Measurements from ENCODE around the gene IGSF23. TPM values are rescaled to one million over a fixed set of nuclear protein-coding genes. Genes with fewer than 3 reads are reported as not detected.
"Not testable (repeated sequence)": the region's sequence is repeated elsewhere in the genome, so short reads cannot be mapped to it uniquely, and the experiment has no call there.

IGSF23 gene
- total RNA-seq, 2 donors from 2014 or later: not detected

DNA sequence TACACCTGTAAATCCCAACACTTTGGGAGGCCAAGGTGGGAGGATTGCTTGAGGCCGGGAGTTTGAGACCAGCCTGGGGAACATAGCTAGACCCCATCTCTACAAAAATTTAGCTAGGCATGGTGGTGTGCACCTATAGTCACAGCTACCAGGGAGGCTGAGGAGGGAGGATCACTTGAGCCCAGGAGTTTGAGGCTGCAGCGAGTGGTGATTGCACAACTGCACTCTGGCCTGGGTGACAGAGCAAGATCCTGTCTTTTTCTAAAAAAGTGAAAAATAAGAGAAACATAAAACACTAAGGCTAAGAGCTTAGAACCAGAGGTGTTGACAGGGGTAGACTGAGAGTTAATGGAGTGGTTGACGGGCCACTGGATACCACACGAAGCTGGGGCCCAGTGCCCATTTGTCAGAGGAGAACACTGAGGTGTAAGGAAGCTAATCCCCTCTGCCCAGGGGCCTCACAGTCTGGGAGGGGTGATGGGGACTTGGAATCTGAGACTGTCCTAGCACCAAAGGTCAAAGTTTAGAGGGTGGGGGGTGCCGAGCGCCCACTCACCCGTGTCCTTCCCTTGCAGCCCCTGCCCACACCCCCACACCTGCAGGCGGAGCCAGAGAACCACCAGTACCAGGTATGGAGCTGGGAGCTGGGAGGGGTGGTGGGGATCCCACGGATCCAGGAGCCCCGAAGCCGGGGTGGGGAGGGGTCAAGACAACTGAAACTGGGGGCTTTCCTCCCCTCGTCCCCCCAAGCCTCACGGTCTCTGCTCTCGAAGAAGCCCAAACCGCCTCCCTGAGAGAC lies 68.8 kb downstream of the IGSF23 start:
- TF ChIP-seq, protein P1, sequence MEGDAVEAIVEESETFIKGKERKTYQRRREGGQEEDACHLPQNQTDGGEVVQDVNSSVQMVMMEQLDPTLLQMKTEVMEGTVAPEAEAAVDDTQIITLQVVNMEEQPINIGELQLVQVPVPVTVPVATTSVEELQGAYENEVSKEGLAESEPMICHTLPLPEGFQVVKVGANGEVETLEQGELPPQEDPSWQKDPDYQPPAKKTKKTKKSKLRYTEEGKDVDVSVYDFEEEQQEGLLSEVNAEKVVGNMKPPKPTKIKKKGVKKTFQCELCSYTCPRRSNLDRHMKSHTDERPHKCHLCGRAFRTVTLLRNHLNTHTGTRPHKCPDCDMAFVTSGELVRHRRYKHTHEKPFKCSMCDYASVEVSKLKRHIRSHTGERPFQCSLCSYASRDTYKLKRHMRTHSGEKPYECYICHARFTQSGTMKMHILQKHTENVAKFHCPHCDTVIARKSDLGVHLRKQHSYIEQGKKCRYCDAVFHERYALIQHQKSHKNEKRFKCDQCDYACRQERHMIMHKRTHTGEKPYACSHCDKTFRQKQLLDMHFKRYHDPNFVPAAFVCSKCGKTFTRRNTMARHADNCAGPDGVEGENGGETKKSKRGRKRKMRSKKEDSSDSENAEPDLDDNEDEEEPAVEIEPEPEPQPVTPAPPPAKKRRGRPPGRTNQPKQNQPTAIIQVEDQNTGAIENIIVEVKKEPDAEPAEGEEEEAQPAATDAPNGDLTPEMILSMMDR (conservative IDR thresholded peaks at IDR 0.05): no peak
- H3K4me1 ChIP-seq (ENCODE audit: control insufficient read depth, insufficient read depth, low read length): no peaks in the 10 kb centered on the region
- H3K4me3 ChIP-seq (ENCODE audit: low read length): no peak overlapping the region
- no peaks in the 10 kb centered on the region for H3K27me3 Mint-ChIP-seq (ENCODE audit: insufficient read depth)
- 88 to 100% methylated on average over 1 to 12 of the region's 15 CpGs for WGBS, 2 experiments (ENCODE audit: insufficient coverage in 1 of 2, insufficient read length in 1 of 2)
- H3K36me3 ChIP-seq (ENCODE audit: control insufficient read depth, insufficient read depth, low read length): no peaks in the 10 kb centered on the region
- H3K27me3 ChIP-seq (ENCODE audit: control insufficient read depth, insufficient read depth, low read length, poor library complexity, severe bottlenecking): no peaks in the 10 kb centered on the region
- no peak overlapping the region for H3K27ac ChIP-seq (ENCODE audit: low read depth, low read length)
- DNase-seq: no peak
- H3K4me3 Mint-ChIP-seq: no peak overlapping the region
- peaks cover 2% of the 10 kb centered on the region for H3K4me1 Mint-ChIP-seq
- no peak overlapping the region for H3K9ac ChIP-seq (ENCODE audit: extremely low read depth, low read length, poor library complexity, severe bottlenecking)
- H3K9me3 Mint-ChIP-seq: no peaks in the 10 kb centered on the region
- H3K9me3 ChIP-seq (ENCODE audit: control insufficient read depth, low read length): no peaks in the 10 kb centered on the region
- H3K36me3 Mint-ChIP-seq (ENCODE audit: low read depth): no peaks in the 10 kb centered on the region
- H3K27ac Mint-ChIP-seq: no peak overlapping the region

DNA sequence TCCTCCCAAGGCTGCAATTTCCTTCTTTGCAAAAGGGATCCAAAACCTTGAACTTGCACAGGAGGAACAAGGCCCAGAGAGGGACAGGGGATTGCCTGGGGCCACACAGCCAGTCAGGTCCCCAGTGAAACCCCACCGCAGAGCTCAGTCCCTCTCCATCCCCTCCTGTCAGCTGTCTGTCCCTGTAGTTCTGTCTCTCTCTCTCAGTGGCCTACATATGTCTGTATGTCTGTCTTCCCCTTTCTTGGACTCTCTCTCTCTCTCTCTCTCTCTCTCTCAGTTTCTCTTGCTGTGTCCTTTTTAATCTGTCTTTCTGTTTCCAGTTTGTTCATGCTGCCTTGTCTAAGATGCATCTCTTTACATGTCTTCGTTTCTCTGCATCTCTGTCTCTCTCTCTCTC lies 69.4 kb downstream of the IGSF23 start:
- no peak for DNase-seq
- 95 to 97% methylated on average over 2 of the region's 2 CpGs for WGBS, 2 experiments (ENCODE audit: insufficient coverage in 1 of 2, insufficient read length in 1 of 2)
- H3K4me1 Mint-ChIP-seq: no peaks in the 10 kb centered on the region

DNA sequence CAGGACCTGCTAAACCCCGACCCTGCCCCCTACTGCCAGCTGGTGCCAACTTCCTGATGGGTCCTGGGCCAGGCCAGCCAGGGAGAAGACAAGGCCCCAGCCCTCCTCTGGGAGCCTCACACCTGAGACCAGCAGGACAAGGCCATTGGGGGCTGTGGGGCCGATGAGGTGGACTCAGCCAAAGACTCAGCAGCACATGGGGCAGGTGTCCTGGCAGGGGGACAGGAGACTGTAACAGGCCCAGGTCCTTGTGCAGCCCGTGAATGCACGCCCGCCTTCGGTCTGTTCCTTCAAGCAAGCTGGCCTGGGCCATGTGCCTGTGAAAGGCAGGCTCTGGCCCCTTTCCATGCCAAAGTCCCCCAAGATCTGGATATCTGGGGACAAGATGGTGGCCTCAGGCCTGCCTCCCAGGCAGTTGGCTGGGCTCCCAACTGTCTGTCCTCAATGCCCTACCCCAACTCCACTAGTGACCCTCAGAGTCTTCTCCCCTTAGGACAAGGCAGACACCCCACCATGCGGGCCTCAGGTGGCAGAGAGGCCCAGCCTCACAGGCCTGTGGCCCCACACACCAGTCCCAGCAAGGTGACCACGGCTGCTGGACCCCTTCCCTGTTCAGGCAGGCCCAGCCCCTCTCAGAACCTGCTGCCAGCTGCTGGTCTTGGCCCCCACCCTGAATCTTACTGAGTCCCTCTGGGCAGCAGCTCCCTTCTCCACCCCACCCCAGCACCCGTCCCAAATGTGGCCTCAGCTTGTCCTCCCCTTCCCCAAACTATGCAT lies 70.3 kb downstream of the IGSF23 start:
- no peak overlapping the region for H3K9ac ChIP-seq (ENCODE audit: extremely low read depth, low read length, poor library complexity, severe bottlenecking)
- H3K27ac ChIP-seq (ENCODE audit: low read depth, low read length): no peak overlapping the region
- Mint-ChIP-seq H3K4me1 (no peaks in the 10 kb centered on the region), H3K9me3 (no peaks in the 10 kb centered on the region), H3K36me3 (ENCODE audit: low read depth) (no peaks in the 10 kb centered on the region), H3K27ac (no peak overlapping the region), H3K27me3 (ENCODE audit: insufficient read depth) (peaks cover 2% of the 10 kb centered on the region), H3K4me3 (no peak overlapping the region)
- H3K27me3 ChIP-seq (ENCODE audit: control insufficient read depth, insufficient read depth, low read length, poor library complexity, severe bottlenecking): no peaks in the 10 kb centered on the region
- H3K4me3 ChIP-seq (ENCODE audit: low read length): no peak overlapping the region
- 81 to 100% methylated on average over 4 to 9 of the region's 9 CpGs for WGBS, 2 experiments (ENCODE audit: insufficient coverage in 1 of 2, insufficient read length in 1 of 2)
- DNase-seq: no peak
- H3K36me3 ChIP-seq (ENCODE audit: control insufficient read depth, insufficient read depth, low read length): no peaks in the 10 kb centered on the region
- H3K4me1 ChIP-seq (ENCODE audit: control insufficient read depth, insufficient read depth, low read length): no peaks in the 10 kb centered on the region
- H3K9me3 ChIP-seq (ENCODE audit: control insufficient read depth, low read length): no peaks in the 10 kb centered on the region
- TF ChIP-seq, protein P1 (conservative IDR thresholded peaks at IDR 0.05): no peak

More for the DNA sequence above, 69.4 kb downstream of the IGSF23 start:
- Histone ChIP-seq H3K9me3 (ENCODE audit: control insufficient read depth, low read length) (no peaks in the 10 kb centered on the region), H3K27me3 (ENCODE audit: control insufficient read depth, insufficient read depth, low read length, poor library complexity, severe bottlenecking) (no peaks in the 10 kb centered on the region), H3K9ac (ENCODE audit: extremely low read depth, low read length, poor library complexity, severe bottlenecking) (no peak overlapping the region), H3K27ac (ENCODE audit: low read depth, low read length) (no peak overlapping the region), H3K36me3 (ENCODE audit: control insufficient read depth, insufficient read depth, low read length) (no peaks in the 10 kb centered on the region), H3K4me1 (ENCODE audit: control insufficient read depth, insufficient read depth, low read length) (no peaks in the 10 kb centered on the region), H3K4me3 (ENCODE audit: low read length) (no peak overlapping the region)
- Mint-ChIP-seq H3K9me3 (no peaks in the 10 kb centered on the region), H3K4me3 (no peak overlapping the region), H3K27ac (no peak overlapping the region), H3K27me3 (ENCODE audit: insufficient read depth) (peaks cover 2% of the 10 kb centered on the region), H3K36me3 (ENCODE audit: low read depth) (no peaks in the 10 kb centered on the region)
- TF ChIP-seq, protein P1 (conservative IDR thresholded peaks at IDR 0.05): no peak

DNA sequence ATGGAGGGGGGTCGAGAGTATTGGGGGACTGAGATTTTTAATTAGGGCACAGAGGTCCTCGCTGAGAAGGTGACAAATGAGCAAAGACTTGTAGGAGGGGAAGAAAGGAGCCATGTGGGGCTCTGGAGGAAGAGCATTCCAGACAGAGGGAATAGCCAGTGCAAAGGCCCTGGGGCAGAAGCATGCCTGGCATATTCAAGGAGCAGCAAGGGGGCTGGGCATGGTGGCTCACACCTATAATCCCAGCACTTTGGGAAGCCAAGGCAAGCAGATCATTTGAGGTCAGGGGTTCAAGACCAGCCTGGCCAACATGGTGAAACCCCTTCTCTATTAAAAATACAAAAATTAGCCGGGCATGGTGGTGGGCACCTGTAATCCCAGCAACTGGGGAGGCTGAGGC lies 71.0 kb downstream of the IGSF23 start:
- H3K4me3 Mint-ChIP-seq; H3K9me3 ChIP-seq (ENCODE audit: control insufficient read depth, low read length); H3K36me3 Mint-ChIP-seq (ENCODE audit: low read depth); H3K27me3 Mint-ChIP-seq (ENCODE audit: insufficient read depth); H3K4me1 ChIP-seq (ENCODE audit: control insufficient read depth, insufficient read depth, low read length); H3K4me1 Mint-ChIP-seq; H3K9ac ChIP-seq (ENCODE audit: extremely low read depth, low read length, poor library complexity, severe bottlenecking); H3K9me3 Mint-ChIP-seq; H3K27me3 ChIP-seq (ENCODE audit: control insufficient read depth, insufficient read depth, low read length, poor library complexity, severe bottlenecking); H3K36me3 ChIP-seq (ENCODE audit: control insufficient read depth, insufficient read depth, low read length); H3K27ac Mint-ChIP-seq; H3K27ac ChIP-seq (ENCODE audit: low read depth, low read length); DNase-seq; H3K4me3 ChIP-seq (ENCODE audit: low read length): not testable (repeated sequence)
- 92% methylated on average over 2 to 3 of the region's 3 CpGs for WGBS, 2 experiments (ENCODE audit: insufficient coverage in 1 of 2, insufficient read length in 1 of 2)
